GM21717 (cell line): ENCODE results near the gene CUL4B.
"Not testable (repeated sequence)": the region's sequence is repeated elsewhere in the genome, so short reads cannot be mapped to it uniquely, and the experiment has no call there.

Experiments
- ATAC-seq: cut with Tn5 transposase; IDR thresholded peaks from one replicate; pipeline ENCODE4 v1.9.1; 2021; ENCODE audit warnings: mild to moderate bottlenecking, moderate library complexity; ENCODE audit not compliant: unreplicated experiment

Gene CUL4B

GRCh38 chrX:120560842-120561633 is at the start of gene CUL4B:
CUL4B (minus strand) TSS chrX:120560962; CDS start chrX:120560638, 324 bp downstream.
- peak; percentile 78 for ATAC-seq

- peak; percentile 47 for ATAC-seq
These were observed 43.6 kb upstream of the CUL4B start for GRCh38 chrX:120604361-120604782.

- peak; percentile 94 for ATAC-seq
These were observed 43.1 kb upstream of the CUL4B start, which contains the start of gene MCTS1 for GRCh38 chrX:120603707-120604360. MCTS1 (plus strand) TSS chrX:120604101; CDS start chrX:120604237, 136 bp downstream.

GRCh38 chrX:120585702-120586101 is 24.9 kb upstream of the CUL4B start:
- no peak for ATAC-seq

GRCh38 chrX:120575379-120576114 is 14.8 kb upstream of the CUL4B start:
- ATAC-seq = no peak

GRCh38 chrX:120573806-120574205 is 13.0 kb upstream of the CUL4B start:
- ATAC-seq = not testable (repeated sequence)

- no peak for ATAC-seq
These were observed 9.3 kb upstream of the CUL4B start for GRCh38 chrX:120570011-120570600.

GRCh38 chrX:120568609-120569008 is 7.8 kb upstream of the CUL4B start:
- ATAC-seq = no peak

GRCh38 chrX:120568035-120568434 is 7.3 kb upstream of the CUL4B start:
- ATAC-seq = no peak

GRCh38 chrX:120566817-120567216 is 6.1 kb upstream of the CUL4B start:
- ATAC-seq = no peak

GRCh38 chrX:120564925-120565324 is 4.2 kb upstream of the CUL4B start:
- ATAC-seq = no peak

- no peak for ATAC-seq
These were observed 1.8 kb upstream of the CUL4B start for GRCh38 chrX:120562569-120562926.

GRCh38 chrX:120561634-120562568 is 1.1 kb upstream of the CUL4B start:
- no peak for ATAC-seq

GRCh38 chrX:120560405-120560841 is 339 bp downstream of the CUL4B start:
- ATAC-seq = peak; percentile 57

- no peak for ATAC-seq
These were observed 958 bp downstream of the CUL4B start for GRCh38 chrX:120559804-120560203.

- ATAC-seq = no peak
These were observed 4.5 kb downstream of the CUL4B start for GRCh38 chrX:120556251-120556650.

- ATAC-seq = no peak
These were observed 11.0 kb downstream of the CUL4B start for GRCh38 chrX:120549483-120550452.

GRCh38 chrX:120536061-120536460 is 24.7 kb downstream of the CUL4B start:
- no peak for ATAC-seq
